Vagina (tissue), 2 donors: ENCODE data around the gene EXD3. TPM values are rescaled to one million over a fixed set of nuclear protein-coding genes. Genes with fewer than 3 reads are reported as not detected.
"Not testable (repeated sequence)": the region's sequence is repeated elsewhere in the genome, so short reads cannot be mapped to it uniquely, and the experiment has no call there.

Experiments used
- DNase-seq, 2 donors: peaks; one replicate each; pipeline ENCODE4 v3.0.0-alpha.2; 2017; ENCODE audit errors: extremely low spot score in 2 of 2
- H3K27ac ChIP-seq: fragments of 200-600 bp; sonication (generic); one replicate; pipeline ENCODE4 v1.5.1; 2019
- H3K27me3 ChIP-seq: fragments of 200-600 bp; sonication (generic); one replicate; pipeline ENCODE4 v1.5.1; 2019
- H3K36me3 ChIP-seq, 2 donors: fragments of 200-600 bp; sonication (generic); one replicate each; pipeline ENCODE4 v1.5.1; 2017 to 2019
- H3K4me1 ChIP-seq: fragments of 200-600 bp; sonication (generic); one replicate; pipeline ENCODE4 v1.5.1; 2019
- H3K4me3 ChIP-seq, 2 donors: fragments of 200-600 bp; sonication (generic); 1 replicate in 1 of 2; 2 replicates in 1 of 2; pipeline ENCODE4 v1.5.1; 2016 to 2019
- H3K9me3 ChIP-seq: fragments of 200-600 bp; sonication (generic); one replicate; pipeline ENCODE4 v1.5.1; 2019
- CTCF ChIP-seq, 3 experiments: fragments of 450-650 bp in 2 of 3; fragments of 200-600 bp in 1 of 3; sonication (generic) in 1 of 3; IDR thresholded peaks; one replicate each; pipeline ENCODE4 v1.5.1; 2017 to 2019; ENCODE audit warnings: antibody characterized with exemption in 3 of 3, mild to moderate bottlenecking in 2 of 3, moderate library complexity in 2 of 3
- POLR2A ChIP-seq, 2 donors: fragments of 450-650 bp; IDR thresholded peaks; one replicate each; pipeline ENCODE4 v1.6.1; 2017; ENCODE audit warnings: antibody characterized with exemption in 2 of 2, mild to moderate bottlenecking in 2 of 2, moderate library complexity in 2 of 2
- POLR2AphosphoS5 ChIP-seq, 2 donors: sonication (generic); formaldehyde crosslinking; IDR thresholded peaks; one replicate each; pipeline ENCODE4 v1.9.0; 2017; ENCODE audit warnings: antibody characterized with exemption in 2 of 2, mild to moderate bottlenecking in 2 of 2, low read depth in 1 of 2; ENCODE audit not compliant: insufficient read depth in 1 of 2
- intact Hi-C: fragments of 100-400 bp; cut with DNase I; formaldehyde crosslinking; loops from one replicate; pipeline ENCODE4 v1.15.1; 2023
- total RNA-seq: library from RNA; depleted of rRNA; stranded (reverse); fragments of >200 nt; gene quantifications from one replicate; pipeline ENCODE4 v1.2.3, GENCODE V29; 2016

The EXD3 gene
- total RNA-seq, 1 donor from 2014 or later, result 35.6 TPM

- Histone ChIP-seq H3K4me3 (no peak overlapping the region), H3K4me1 (no peaks in the 10 kb centered on the region), H3K9me3 (no peaks in the 10 kb centered on the region), H3K27me3 (no peaks in the 10 kb centered on the region), H3K36me3 (no peaks in the 10 kb centered on the region), H3K27ac (no peak overlapping the region)
- no peak for DNase-seq
- TF ChIP-seq CTCF (IDR thresholded peaks at IDR 0.05) (no peak), POLR2AphosphoS5 (IDR thresholded peaks at IDR 0.05; ENCODE audit: insufficient read depth in 1 of 2, low read depth in 1 of 2) (no peak), POLR2A (IDR thresholded peaks at IDR 0.05) (no peak)
- intact Hi-C loops, result no loop called here
These were observed 89.8 kb downstream of the EXD3 start for GRCh38 chr9:137333016-137333671.

GRCh38 chr9:137331929-137332328, 91.0 kb downstream of the EXD3 start:
- intact Hi-C loops, result no loop called here
- TF ChIP-seq CTCF (IDR thresholded peaks at IDR 0.05) (no peak), POLR2AphosphoS5 (IDR thresholded peaks at IDR 0.05; ENCODE audit: insufficient read depth in 1 of 2, low read depth in 1 of 2) (no peak), POLR2A (IDR thresholded peaks at IDR 0.05) (no peak)
- Histone ChIP-seq H3K27ac (no peak overlapping the region), H3K36me3 (no peaks in the 10 kb centered on the region), H3K27me3 (no peaks in the 10 kb centered on the region), H3K4me3 (no peak overlapping the region), H3K4me1 (no peaks in the 10 kb centered on the region), H3K9me3 (no peaks in the 10 kb centered on the region)
- DNase-seq, result no peak

GRCh38 chr9:137330689-137331088, 92.3 kb downstream of the EXD3 start:
- intact Hi-C loops, result no loop called here
- H3K9me3 ChIP-seq, result no peaks in the 10 kb centered on the region
- H3K27me3 ChIP-seq, result no peaks in the 10 kb centered on the region
- H3K36me3 ChIP-seq, result no peaks in the 10 kb centered on the region
- H3K27ac ChIP-seq, result no peak overlapping the region
- TF ChIP-seq CTCF (IDR thresholded peaks at IDR 0.05) (no peak), POLR2A (IDR thresholded peaks at IDR 0.05) (no peak), POLR2AphosphoS5 (IDR thresholded peaks at IDR 0.05; ENCODE audit: insufficient read depth in 1 of 2, low read depth in 1 of 2) (no peak)
- DNase-seq, result no peak
- no peak overlapping the region for H3K4me3 ChIP-seq
- H3K4me1 ChIP-seq, result no peaks in the 10 kb centered on the region

- intact Hi-C loops, H3K4me1 ChIP-seq, H3K4me3 ChIP-seq, DNase-seq, H3K27me3 ChIP-seq, H3K36me3 ChIP-seq, H3K27ac ChIP-seq, H3K9me3 ChIP-seq: not testable (repeated sequence)
These were observed 93.4 kb downstream of the EXD3 start for GRCh38 chr9:137329590-137329989.

- intact Hi-C loops, H3K4me1 ChIP-seq, DNase-seq, H3K36me3 ChIP-seq, H3K27ac ChIP-seq, H3K9me3 ChIP-seq, H3K27me3 ChIP-seq, H3K4me3 ChIP-seq: not testable (repeated sequence)
These were observed 95.1 kb downstream of the EXD3 start for GRCh38 chr9:137327641-137328550.
